UCSD-AML1 (cell line): ENCODE measurements around the gene IER3.
A peak's percentile ranks its signal among the peaks of the same experiment; 100 is the strongest.

Experiments
- DNase-seq: peaks from one replicate; lab custom pipeline; 2025; ENCODE audit not compliant: unreplicated experiment; lab: John Stamatoyannopoulos, UW

IER3 gene

DNA sequence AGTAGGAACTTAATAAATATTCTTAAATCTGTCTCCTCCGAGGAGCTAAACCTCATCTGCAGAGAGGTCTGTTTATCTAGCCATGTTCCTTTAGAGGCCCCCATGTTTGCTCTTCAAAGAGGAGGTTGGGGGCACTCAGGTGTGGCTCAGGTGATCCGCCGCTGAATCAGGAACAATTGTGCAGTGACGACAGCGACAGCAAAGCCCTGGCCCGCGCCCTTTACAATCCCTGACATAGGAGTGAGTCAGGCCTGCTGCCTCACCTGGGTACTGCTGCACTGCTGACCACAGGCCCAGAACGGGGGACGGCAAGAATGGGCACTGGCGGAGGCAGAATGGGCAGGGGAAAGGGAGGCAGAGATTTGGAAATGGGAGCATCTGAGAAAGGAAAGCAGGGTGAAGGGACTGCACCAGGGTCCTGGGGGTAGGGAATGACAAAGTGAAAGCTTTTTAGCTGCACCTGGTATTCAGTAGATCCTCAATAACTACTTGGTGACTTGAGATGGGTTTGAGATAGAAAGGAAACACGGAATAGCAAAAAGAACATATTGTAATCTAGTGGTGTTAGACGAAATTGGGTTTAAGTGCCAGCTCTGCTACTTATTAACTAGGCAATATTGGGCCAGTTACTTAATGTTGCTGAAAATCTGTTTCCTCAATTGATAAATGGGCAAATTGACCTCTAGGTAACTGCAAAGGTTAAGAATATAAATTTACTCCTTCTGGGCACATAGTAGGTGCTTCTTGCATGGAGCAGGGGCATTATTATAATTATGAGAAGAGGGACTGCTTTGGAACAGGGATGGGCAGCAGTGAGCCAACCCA lies 5.4 kb upstream of the IER3 start:
- no peak for DNase-seq

DNA sequence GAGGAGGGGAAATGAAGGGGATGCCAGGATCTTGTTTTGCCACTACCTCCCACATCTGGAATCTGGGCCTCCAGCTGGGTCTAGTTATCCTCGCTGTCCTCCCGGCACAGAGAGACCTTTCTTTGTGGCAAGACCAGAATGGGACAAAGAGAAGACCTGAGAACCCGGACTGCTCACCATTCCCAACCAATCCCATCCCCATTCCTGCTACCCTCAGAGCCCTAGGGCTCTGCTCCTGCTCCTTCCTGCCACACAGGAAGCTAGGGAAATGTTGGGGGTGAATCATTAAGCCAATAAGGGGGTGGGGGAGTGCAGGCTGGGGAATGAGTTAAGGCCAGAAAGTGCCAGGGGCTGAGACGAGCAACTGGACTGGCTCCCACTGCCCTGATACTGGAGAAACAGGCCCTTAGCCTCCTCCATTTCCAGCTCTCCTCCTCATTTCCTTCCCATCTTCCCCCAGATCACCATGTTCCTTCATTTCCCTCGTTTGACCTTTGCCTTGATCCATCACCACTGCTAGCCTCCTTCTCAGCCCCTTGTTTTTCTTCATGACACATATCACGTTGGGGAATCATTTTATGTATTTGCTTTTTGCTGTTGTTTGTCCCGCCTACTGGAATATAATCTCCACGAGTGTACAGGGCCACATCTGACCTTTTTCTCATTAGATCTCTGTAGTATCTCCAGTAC lies 4.6 kb upstream of the IER3 start:
- no peak for DNase-seq

DNA sequence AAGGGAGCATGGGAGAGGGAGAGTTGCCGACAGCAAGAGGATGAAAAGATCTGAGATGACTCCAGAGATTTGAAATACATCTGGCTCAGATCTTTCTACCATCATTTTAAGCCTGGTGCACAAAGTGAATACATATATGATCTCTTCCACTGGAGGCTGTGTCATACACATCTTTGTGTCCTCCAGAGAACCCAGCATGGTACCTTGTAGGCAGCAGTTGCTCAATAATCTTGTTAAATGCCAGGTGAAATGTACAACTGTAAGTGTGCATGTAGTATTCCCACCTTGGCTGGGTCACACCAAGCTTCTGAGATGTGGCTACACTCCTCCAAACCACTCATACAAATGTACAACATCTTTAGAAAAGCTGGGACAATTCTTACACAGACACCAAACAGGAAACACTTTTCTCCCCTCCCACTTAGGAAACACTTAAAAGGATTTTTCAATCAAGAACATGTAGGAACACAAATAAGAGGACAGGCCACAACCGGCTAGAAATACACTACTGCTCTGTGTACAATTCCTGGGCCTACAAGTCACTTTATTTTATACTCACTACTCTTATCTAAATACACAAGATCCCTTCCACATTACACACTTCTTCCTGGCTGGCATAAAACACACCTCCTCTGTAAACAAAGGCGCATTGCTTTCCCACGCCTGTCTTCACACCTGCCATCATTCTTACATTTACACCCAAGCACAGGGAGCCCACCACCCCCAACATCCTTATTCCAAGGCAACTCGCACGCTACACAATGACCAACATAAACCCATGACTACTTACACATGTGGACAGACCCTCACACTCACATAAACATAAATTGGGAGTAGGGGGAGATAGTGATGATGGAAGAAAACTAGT lies 3.8 kb upstream of the IER3 start:
- no peak for DNase-seq

DNA sequence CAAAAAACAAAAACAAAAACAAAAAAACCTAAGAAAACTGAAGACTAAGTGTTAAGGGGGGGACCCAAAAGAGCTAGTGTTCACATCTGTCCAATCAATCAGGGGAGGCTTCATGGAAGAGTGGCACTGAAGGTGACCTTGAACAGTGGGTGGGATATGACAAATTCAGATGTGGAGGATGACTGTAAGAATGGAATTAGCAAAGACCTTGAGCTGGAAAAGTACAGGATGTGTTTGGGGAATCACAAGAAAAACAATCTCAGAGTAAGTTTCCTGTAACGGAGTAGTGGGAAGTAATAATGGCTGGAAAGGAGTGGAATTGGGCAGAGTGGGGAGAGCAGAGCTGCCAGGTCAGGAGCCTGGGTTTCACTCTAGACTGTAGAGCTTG lies 2.9 kb upstream of the IER3 start:
- DNase-seq, result no peak

DNA sequence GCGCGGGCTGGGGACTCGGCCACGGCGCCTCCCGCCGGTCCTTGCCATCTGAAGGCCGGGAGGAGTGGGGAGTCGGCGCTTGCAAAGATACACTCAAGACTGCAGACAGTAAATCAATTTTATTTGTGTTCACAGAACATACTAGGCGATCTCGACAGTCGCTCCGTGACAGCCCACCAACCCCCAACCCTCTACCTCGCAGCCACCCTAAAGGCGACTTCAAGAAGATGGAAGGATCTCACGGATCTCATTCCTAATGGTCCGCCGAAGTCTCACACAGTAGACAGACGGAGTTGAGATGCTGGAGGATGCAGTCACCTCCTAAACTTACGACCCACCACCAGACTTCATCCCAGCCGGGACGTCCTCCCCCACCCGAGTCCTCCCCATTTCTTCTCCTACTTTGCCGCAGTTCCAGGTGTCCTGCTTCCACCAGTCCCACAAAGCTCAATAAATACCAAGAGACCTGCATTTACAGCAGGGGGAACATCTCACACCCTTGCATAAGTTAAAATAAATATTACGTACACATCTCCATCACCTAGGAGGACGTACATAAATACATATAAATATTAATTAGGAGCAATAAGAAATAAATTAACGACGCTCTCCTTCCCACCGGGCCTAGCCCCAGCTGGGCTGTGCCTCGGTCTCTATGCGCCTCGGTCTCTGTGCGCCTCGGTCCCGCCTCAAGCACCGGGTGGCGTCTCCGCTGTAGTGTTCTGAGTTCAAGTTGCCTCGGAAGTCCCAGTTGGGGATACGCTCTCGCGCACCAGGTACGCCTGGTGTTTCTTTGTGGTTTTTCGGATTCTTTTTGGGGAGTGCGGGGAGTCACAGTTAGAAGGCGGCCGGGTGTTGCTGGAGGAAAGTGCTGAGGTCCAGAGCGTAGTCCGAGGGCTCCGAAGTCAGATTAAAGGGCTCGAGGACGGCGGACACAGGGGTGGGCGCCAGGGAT lies 971 bp downstream of the IER3 start:
- DNase-seq, result no peak

DNA sequence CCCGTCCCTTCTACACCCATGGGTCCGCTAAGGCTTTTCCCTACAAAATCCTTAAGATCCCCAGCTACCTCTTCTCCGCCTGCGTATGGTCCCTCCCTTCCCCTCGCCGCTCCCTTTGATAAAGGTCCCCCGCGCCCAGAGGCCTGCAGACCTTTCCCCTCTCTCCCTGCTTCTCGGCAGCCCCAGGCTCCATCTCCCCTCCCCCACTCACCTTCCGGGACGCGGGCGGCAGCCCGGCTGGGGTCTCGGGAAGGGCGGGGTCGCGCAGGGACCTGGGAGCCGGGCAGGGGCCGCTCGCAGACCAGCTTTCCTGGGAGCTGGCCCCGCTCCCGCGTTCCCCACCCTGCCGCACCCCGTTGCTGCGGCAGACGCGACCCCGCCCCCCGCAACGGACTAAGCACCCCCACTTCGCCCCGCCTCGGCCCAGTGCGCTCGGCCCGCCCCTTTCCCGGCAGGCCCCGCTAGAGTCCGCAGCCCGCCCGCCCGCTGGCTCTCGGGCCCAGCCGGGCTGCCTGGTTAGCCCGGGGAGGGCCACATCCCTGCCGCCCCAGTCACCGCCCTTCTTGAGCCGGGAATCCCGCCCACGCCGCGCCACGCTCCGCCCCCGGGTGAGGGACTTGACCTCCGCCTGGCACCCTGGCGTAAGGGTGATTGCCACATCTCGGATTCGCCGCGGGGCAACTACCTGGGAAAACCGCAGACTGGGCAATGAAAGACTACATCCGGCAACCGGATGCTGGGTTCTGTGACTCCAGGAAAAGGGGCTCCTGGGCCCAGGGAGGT lies 1.8 kb downstream of the IER3 start, which contains the start of gene FLOT1:
Gene FLOT1 (minus strand): TSS at position 372 of the 783 bp plus-strand sequence. CDS start 498 bp downstream, outside the sequence.
- DNase-seq, result peak; percentile 98

DNA sequence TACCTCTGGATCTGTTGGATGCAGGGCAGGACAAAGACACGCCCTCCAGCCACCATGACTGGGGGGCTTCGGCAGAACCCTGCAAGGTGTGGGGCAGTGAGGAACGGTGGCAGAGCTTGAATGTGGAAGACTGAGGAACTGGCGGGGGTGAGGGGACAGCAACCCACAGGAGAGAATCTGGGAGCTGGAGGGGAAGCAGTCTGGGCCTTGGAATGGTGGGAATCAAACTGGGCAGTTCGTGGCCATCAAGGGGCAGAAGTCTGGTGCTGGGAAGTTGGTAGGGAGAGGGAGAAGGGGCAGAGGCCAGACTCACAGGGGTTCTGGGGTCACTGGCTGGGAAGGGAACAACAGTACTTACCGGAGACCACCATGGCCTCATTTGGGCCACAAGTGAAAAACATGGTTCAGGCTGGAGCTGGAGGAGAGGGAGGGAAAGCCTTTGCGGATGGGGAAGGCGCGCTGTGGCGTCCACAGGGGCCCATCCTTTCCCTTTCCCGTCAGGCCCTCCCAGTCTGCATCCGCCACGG lies 2.5 kb downstream of the IER3 start:
- no peak for DNase-seq

DNA sequence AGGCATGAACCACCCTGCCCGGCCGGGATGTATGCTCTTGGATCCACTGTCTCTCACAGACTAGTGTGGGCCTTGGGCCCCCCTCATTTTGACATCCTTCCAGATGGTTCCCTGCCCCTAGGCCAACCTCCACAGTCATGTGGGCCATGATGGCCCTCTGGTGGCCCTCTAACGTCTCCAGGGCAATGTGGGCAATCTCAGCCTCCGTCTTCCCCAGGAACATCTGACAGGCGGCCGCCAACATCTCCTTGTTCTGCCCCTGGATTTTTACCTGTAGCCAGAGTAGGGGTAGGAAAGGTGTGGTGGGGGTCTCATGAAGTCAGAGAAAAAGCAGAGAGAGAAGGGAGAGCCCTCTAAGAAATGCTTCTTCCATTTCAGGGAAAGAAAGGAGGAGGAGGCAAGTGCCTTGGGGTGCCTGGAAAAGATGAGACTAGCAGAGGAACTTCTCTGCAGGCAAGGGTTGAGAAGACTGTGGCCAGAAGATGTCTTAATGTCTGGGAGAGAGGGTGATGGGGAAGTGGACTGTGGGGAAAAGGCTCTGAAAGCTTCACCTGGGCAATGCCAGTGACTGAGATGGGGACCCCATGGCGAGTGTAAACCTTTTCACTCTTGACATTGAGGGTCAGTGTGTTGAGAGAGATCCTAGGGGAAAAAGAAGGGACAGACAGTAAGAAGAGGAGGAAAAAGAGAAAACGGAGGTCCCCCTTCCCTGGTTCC lies 3.1 kb downstream of the IER3 start:
- DNase-seq, result no peak

DNA sequence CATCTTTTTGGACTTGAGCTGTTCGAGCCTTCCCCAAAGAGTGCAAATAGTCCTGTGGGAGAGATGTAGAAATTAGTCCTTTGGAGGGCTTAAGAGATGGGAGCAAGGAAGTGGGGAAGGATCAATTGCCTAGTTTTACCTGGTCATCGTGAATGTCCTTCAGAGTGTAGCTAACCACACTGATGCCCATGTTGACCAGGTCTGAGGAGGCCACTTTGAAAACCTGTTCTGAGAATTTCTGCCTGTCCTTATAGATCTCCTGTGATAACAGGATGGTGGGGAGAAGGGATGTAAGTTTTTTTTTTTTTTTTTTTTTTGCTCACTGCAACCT lies 3.8 kb downstream of the IER3 start:
- DNase-seq, result no peak

DNA sequence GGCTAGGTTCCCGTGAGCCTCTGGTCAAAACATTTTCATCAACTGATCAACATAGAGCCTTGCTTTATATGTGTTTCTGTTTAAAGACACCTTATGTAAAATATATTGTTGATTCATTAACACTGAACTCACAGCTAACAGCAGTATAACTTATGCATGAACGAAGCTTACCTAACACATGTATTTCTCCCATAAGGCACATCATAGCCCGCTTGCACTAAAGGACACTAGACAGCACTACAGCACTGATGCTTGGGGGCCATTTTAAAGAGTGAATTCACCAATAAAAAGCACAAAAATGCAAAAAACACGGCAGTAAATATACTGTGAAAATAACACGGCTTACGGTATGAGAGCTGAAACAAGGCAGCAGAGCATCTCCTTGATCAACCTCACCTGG lies 5.8 kb downstream of the IER3 start:
- no peak for DNase-seq

DNA sequence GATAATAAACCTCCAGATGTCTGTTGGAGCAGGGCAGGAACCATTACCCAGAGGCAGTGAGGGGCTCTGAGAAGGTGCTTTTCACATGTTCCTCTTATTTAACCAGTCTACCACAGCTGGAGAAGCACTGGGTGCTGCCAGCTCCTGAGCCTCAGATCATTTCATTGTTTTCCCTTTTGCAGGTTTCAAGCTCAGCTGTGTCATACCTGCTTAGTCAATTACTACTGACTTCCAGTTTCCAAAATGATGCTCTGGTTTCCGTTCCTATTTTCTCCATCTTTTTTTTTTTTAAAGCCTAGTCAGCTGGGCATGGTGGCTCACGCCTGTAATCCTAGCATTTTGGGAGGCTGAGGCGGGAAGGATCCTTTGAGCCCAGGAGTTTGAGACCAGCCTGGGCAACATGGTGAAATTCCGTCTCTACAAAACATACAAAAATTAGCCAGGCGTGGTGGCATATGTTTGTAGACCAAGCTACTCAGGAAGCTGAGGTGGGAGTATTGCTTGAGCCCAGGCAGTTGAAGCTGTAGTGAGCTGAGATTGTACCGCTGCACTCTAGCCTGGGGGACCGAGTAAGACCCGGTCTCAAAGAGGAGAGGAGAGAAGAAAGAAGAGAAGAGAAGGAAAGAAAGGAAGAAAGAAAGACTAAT lies 8.6 kb downstream of the IER3 start:
- DNase-seq, result no peak

DNA sequence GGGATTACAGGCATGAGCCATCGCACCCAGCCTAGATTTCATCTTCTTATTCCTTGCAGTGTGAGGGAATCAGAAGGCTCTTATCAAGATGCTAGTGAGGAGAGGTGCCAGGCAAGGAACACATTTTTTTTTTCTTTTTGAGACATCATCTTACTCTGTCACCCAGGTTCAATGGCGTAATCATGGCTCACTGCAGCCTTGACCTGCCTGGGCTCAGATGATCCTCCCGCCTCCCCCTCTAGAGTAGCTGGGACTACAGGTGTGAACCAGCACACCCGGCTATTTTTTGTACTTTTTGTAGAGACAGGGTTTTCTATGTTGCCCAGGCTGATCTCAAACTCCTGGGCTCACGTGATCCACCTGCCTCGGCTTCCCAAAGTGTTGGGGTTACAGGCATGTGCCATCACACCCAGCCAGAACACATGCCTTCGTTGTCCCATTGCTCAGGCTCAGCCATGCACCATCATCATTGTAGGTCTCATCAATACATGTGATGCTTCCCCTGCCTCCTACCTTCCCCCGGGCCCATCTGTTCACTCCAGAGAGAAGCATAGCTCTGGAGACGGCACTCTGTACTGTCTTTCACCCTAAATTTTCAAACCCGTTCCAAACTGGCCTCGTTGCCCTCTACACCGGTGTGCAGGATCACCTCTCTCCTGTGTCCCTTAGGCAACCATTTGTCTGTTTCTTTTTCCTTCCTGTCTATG lies 12.0 kb downstream of the IER3 start:
- DNase-seq, result no peak

DNA sequence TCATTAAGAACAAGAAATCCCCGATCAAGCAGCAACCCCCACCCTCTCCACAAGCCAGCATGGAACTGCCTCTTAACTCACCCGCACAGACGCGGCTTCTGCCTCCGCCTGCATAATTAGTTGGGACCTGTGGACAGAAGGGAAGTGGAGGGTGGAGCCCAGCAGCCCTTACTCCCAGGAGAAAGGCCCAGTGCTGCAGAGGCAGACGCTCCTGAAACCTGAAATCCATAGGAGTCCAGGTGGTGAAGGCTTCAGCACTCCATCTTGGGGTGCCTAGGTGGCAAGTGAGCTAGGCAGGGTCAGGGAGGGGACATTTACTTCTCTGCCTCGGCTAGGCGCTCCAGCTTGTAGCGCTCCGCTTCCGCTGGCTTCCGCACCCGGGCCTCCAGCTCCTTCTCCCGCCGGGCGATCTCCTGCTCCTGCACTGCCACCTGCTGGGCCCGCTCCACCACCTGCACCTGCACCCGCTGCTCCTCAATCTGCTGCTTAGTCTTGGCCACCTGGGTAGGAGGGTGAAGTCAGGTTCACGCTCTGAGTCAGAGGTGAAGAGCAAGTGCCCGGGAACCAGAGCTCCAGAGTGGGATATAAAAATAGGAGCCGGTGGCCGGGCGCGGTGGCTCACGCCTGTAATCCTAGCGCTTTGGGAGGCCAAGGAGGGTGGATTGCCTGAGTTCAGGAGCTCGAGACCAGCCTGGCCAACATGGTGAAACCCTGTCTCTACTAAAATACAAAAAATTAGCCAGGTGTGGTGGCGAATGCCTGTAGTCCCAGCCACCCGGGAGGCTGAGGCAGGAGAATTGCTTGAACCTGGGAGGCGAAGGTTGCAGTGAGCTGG lies 13.5 kb downstream of the IER3 start:
- peak; percentile 29 for DNase-seq

DNA sequence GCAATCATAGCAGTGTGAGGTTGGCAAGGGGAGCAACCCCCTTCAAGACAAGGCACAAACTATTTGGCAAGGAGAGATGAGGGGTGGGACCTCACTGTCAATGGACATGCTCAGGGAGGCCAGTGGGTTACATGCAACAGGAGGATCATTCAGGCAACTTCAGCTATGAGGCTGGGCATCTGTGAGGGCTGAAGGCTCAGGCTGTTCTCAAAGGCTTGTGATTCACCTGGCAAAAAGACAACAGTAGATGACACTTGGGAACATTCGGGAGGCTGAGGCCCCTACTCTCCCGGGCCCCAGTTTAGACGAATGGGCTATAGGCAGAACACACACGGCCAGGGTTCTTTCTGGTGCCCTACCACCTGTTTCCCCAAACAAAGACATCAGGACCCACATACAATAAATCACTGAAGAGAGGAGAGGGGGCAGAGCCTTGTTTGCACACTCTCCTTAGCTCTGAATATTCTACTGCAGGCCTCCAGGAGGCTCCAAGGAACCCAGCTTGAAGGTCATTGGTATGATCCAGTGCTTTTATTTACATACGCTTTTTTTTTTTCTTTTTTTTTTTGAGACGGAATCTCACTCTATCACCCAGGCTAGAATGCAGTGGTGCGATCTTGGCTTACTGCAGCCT lies 16.3 kb downstream of the IER3 start:
- no peak for DNase-seq

DNA sequence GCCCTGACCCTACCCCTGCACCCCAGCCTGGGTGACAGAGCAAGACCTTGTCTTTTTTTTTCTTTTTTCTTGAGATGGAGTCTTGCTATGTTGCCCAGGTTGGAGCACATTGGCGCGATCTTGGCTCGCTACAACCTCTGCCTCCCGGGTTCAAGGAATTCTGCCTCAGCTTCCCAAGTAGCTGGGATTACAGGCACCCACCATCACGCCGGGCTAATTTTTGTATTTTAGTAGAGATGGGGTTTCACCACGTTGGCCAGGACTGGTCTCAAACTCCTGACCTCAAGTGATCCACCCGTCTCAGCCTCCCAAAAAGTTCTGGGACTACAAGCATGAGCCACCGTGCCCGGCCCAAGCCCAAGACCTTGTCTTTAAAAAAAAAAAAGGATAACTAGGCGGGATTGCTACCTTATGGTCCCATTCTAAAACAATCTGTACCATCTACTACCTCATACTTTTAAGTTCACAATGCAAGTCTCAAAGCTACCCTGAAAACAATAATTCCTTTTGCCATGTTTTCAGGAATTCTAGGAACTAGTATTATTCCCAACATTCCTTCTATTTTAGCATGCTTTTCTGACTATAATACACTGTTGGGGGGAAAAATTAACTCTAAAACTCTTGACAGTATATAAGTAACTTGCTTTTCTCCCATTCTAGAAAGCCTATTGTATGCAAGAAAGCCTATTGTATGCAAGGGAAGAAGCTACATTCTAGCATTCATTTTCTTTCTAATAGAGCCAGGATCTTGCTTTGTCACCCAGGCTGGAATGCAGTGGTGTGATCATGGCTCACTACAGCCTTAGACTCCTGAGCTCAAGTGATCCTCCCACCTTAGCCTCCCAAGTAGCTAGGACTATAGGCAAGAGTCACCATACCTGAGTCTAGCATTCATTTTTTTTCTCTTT lies 17.6 kb downstream of the IER3 start:
- DNase-seq, result no peak
